Stomach smooth muscle (tissue), 2 donors: ENCODE results near the gene CGNL1.

Experiments
- H3K27ac ChIP-seq: one replicate; pipeline ENCODE4 v1.7.0; 2013; ENCODE audit warnings: mild to moderate bottlenecking, low read length, inconsistent platforms
- H3K27me3 ChIP-seq, 2 donors: one replicate each; pipeline ENCODE4 v1.7.0; 2013; ENCODE audit warnings: low read length in 2 of 2; ENCODE audit not compliant: insufficient read depth in 2 of 2, control insufficient read depth in 1 of 2
- H3K36me3 ChIP-seq, 2 donors: one replicate each; pipeline ENCODE4 v1.7.0; 2013; ENCODE audit warnings: low read length in 2 of 2; ENCODE audit not compliant: control insufficient read depth in 2 of 2, insufficient read depth in 2 of 2
- H3K4me1 ChIP-seq: one replicate; pipeline ENCODE4 v1.7.0; 2013; ENCODE audit warnings: low read length; ENCODE audit not compliant: control insufficient read depth, insufficient read depth
- H3K4me3 ChIP-seq, 2 donors: one replicate each; pipeline ENCODE4 v1.7.0; 2013; ENCODE audit warnings: low read length in 2 of 2
- H3K9ac ChIP-seq, 2 donors: one replicate each; pipeline ENCODE4 v1.7.0; 2013; ENCODE audit warnings: low read length in 2 of 2, mild to moderate bottlenecking in 1 of 2
- H3K9me3 ChIP-seq, 2 donors: one replicate each; pipeline ENCODE4 v1.7.0; 2013; ENCODE audit warnings: low read length in 2 of 2; ENCODE audit not compliant: control insufficient read depth in 2 of 2
- donor health status: healthy.
- donor health status: Pancreatic carcinoma.

CGNL1 gene

DNA sequence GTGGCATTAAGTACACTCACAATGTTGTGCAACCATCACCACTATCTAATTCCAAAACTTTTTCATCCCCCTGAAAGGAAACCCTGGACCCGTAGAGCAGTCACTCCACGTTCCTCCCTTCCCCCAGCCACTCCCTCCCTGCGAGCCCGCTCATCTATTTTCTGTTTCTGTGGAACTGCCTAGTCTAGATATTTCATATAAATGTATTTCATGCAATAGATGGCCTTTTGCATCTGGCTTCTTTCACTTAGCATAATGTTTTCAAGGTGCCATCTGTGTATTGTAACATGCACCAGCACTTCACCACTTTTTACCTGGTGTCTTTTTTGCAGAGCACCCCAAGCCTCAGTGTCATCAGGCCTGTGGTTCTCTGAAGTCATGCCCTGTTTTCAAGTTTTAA lies 10.7 kb downstream of the CGNL1 start:
- Histone ChIP-seq H3K9ac (no peak overlapping the region), H3K36me3 (no peaks in the 10 kb centered on the region), H3K9me3 (no peaks in the 10 kb centered on the region), H3K27ac (peak overlapping the region; percentile 62), H3K27me3 (no peaks in the 10 kb centered on the region), H3K4me1 (peaks cover 73% of the 10 kb centered on the region), H3K4me3 (no peak overlapping the region)

DNA sequence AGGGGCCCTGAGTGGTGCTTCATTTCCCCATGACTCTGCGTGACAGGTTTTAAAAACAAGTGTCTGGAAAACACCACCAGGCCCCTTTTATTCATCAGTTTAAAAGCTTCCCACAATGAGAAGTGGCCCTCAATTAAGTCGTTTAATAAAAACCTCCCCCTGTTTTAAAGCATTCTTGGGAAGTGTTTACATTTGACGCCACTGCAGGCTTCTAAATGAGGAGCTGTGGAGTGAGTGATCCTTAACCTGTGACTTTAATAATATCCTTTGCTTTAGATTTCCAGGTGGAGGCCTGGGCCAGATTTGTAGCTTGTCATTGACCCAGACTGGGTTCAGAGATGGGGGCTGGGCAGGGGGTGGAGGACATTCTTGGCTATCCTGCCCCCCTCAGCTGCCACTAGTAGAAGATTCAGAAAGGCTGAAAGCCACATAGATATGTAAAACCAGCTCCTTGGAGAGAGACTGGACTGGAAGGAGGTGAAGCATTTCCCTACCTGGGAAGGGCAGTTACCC lies 11.3 kb downstream of the CGNL1 start:
- peaks cover 0 to 4% of the 10 kb centered on the region in 2 donors for H3K27me3 ChIP-seq
- H3K4me1 ChIP-seq, result peaks cover 69% of the 10 kb centered on the region
- no peaks in the 10 kb centered on the region for H3K9me3 ChIP-seq
- peak overlapping the region in 1 of 2 donors; percentile 58 for H3K9ac ChIP-seq
- H3K27ac ChIP-seq, result peak overlapping the region; percentile 62
- no peak overlapping the region for H3K4me3 ChIP-seq
- H3K36me3 ChIP-seq, result no peaks in the 10 kb centered on the region

DNA sequence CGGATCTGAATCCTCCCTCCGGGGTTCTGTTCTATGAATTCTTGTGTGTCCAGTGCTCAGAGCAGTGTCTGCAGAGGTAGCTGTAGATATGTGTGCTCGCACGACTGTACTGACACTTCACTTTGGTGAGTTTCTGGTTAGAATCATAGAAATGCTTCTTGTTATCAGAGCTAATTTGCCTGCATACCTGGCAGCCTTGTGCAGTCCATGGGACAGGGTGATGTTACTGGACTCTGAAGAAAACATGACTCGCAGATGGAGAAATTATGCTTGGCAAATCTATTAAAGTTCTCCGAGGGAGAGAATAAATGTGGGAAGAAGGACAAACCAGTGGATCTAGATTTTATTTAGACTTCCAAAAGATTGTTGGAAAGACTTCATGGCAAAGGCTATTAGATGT lies 12.2 kb downstream of the CGNL1 start:
- H3K4me1 ChIP-seq, result peaks cover 61% of the 10 kb centered on the region
- peak overlapping the region; percentile 62 for H3K27ac ChIP-seq
- H3K9ac ChIP-seq, result no peak overlapping the region
- no peaks in the 10 kb centered on the region for H3K9me3 ChIP-seq
- peaks cover 0 to 7% of the 10 kb centered on the region in 2 donors for H3K27me3 ChIP-seq
- H3K36me3 ChIP-seq, result no peaks in the 10 kb centered on the region
- H3K4me3 ChIP-seq, result no peak overlapping the region

DNA sequence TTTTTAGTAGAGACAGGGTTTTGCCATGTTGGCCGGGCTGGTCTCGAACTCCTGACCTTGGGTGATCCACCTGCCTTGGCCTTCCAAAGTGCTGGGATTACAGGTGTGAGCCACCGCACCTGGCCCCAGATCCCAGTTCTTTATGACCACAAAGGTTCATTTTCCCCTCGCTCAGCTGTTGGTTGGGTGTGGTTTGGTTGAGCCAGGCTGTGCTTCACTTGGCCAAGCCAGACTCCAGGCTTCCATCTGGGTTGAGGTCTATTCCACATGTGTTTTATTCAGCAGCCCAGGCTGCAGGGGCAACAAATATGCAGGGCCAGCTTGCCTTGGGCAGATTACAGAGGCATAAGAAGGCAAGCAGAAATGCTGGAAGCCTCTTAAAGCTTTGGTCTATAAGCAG lies 13.7 kb downstream of the CGNL1 start:
- Histone ChIP-seq H3K9me3 (no peaks in the 10 kb centered on the region), H3K27ac (no peak overlapping the region), H3K4me3 (no peak overlapping the region), H3K9ac (no peak overlapping the region), H3K27me3 (peaks cover 0 to 7% of the 10 kb centered on the region in 2 donors), H3K4me1 (peaks cover 48% of the 10 kb centered on the region), H3K36me3 (no peaks in the 10 kb centered on the region)

DNA sequence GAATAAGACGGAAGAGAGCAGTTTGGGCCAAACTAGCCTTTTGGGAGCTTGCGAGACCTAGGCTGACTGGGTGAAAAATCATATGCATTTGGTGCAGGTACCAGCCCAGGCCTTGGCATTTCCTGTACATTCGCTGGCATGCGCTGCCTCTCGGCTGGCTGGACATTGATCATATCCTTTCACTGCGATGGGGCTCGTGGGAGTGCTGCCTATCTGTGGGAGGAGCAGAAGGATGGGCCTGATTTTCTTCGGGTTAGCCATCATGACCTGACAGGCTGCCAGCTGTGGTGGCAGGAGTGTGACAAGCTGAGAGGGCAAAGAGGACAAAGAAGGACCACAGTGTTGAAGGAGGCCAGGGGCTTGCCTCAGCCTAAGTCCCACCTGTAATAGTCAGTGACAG lies 14.3 kb downstream of the CGNL1 start:
- Histone ChIP-seq H3K9me3 (no peaks in the 10 kb centered on the region), H3K36me3 (no peaks in the 10 kb centered on the region), H3K27me3 (peaks cover 0 to 7% of the 10 kb centered on the region in 2 donors), H3K27ac (no peak overlapping the region), H3K4me3 (no peak overlapping the region), H3K9ac (no peak overlapping the region), H3K4me1 (peaks cover 42% of the 10 kb centered on the region)

DNA sequence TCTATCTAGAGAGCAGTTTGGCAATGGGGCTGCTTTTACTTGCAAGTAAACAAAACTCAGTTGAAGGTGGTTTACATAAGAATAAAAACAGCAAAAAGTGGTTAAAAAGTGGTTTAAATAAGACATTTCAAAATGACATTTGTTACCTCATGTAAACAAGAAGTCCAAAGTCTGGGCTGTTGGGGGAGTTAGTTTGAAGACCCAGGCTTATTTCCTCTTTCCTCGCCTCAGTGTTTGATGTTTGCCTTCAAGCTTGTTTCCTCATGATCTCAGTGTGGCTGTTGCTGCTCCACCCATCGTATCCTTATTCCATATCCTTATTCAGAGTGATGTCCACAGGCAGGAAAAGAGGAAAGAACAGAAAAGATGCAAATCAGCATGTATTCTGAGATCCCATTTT lies 15.2 kb downstream of the CGNL1 start:
- H3K36me3 ChIP-seq, result no peaks in the 10 kb centered on the region
- no peaks in the 10 kb centered on the region for H3K9me3 ChIP-seq
- no peak overlapping the region for H3K27ac ChIP-seq
- no peak overlapping the region for H3K4me3 ChIP-seq
- peaks cover 34% of the 10 kb centered on the region for H3K4me1 ChIP-seq
- no peak overlapping the region for H3K9ac ChIP-seq
- H3K27me3 ChIP-seq, result peaks cover 0 to 7% of the 10 kb centered on the region in 2 donors

DNA sequence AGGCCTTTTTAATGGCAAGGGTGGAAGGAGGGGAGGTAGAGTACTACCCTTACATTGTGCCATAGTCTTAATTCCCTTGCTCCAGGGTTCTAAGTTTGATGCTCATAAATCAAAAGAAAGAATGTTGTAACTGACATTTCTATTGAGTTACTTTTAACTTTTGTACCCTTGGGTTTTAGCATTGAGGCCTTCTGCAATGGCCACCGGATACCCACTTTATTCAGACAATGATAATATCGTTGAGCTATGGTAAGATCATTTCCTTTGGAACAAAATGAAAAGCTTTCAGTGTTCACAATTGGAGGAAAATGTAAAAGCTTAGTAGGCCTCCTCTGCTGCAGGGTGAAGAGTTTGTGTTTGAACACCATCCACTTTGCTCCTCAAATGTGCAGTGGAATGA lies 16.8 kb downstream of the CGNL1 start:
- peaks cover 0 to 11% of the 10 kb centered on the region in 2 donors for H3K27me3 ChIP-seq
- H3K4me1 ChIP-seq, result peaks cover 20% of the 10 kb centered on the region
- peaks cover 0 to 3% of the 10 kb centered on the region in 2 donors for H3K36me3 ChIP-seq
- no peak overlapping the region for H3K9ac ChIP-seq
- no peak overlapping the region for H3K4me3 ChIP-seq
- no peak overlapping the region for H3K27ac ChIP-seq
- H3K9me3 ChIP-seq, result no peaks in the 10 kb centered on the region

DNA sequence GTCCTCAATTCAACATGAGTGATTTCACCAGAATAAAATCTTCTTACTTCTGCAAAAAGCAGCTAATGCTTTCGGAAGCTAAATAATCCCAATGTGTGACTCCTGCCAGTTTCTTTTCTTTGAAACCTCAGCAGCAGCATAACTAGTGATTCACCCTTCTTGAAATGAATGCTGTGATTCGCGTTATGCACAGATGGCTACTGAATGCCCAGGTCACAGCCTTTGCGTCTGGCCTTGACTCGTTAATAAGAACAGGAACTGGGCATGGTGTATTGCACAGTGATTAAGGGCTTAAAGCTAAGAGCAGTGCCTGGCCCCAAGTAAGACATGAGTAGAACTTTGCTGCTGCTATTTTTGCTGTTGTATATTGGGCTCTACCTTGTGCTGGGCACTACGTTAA lies 19.0 kb downstream of the CGNL1 start:
- peaks cover 0 to 3% of the 10 kb centered on the region in 2 donors for H3K36me3 ChIP-seq
- no peaks in the 10 kb centered on the region for H3K9me3 ChIP-seq
- H3K4me3 ChIP-seq, result no peak overlapping the region
- H3K4me1 ChIP-seq, result peaks cover 4% of the 10 kb centered on the region
- H3K27ac ChIP-seq, result no peak overlapping the region
- no peak overlapping the region for H3K9ac ChIP-seq
- peaks cover 0 to 16% of the 10 kb centered on the region in 2 donors for H3K27me3 ChIP-seq

DNA sequence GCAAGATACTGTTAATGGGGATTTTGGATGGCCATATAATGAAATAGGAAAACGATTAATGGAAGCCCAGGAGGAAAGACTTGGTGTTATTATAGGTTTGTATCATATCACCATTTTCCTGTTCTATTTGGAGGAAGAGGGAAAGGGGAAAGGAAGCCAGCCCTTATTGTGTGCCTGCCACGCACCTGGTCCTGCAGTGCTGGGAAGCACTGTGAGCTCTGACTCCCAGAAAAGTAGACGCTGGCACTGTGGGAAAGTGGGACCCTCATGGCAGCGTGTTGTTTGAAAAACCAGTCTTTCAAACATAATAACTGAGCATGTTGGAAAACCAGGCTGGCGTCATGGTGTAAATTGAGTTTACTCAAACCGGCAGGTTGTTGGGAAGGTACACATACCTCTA lies 22.0 kb downstream of the CGNL1 start:
- Histone ChIP-seq H3K4me1 (peaks cover 3% of the 10 kb centered on the region), H3K9me3 (no peaks in the 10 kb centered on the region), H3K9ac (no peak overlapping the region), H3K27ac (no peak overlapping the region), H3K27me3 (peaks cover 0 to 11% of the 10 kb centered on the region in 2 donors), H3K36me3 (peaks cover 0 to 3% of the 10 kb centered on the region in 2 donors), H3K4me3 (no peak overlapping the region)

DNA sequence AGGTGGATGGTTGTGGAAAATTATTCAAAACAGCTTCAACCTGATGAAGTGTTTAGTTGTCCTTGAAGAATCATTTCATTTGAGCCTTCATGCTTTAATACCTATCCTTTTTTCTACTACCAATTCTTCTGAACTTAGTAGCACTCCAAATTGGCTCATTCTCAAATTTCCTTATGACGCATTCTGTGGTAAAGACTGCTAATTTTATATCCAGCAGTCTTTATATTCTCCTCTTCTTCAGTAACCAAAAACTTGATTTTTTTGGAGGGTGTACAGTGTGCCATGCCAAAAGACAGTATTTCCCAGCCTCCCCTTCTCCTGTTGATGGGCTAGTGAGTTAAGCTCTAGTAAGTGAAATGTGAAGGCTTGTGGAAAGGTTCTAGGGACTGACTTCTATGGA lies 25.2 kb downstream of the CGNL1 start:
- Histone ChIP-seq H3K9ac (no peak overlapping the region), H3K4me3 (no peak overlapping the region)

DNA sequence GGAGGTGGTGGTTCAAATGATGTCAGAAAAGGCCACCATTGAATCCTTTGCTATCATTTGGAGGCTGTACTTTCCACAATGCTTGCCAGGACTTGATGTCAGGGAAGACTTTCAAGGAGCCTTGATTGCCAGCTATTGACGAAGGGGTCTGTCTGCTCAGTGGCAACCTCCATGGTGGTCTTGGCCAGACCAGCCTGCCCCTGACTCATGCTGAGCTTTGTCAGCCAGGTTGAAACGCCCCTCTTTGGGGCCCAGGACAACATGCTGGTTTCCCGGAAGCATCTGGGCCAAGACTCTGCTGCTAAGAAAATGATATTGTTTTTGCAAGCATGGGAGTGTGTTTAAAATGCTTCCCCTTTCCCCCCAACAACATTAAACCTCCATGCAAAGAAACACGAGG lies 26.7 kb downstream of the CGNL1 start:
- Histone ChIP-seq H3K27me3 (peaks cover 0 to 6% of the 10 kb centered on the region in 2 donors), H3K27ac (no peak overlapping the region), H3K9me3 (no peaks in the 10 kb centered on the region), H3K36me3 (no peaks in the 10 kb centered on the region), H3K9ac (no peak overlapping the region), H3K4me3 (no peak overlapping the region), H3K4me1 (peaks cover 14% of the 10 kb centered on the region)

More for the DNA sequence above, 25.2 kb downstream of the CGNL1 start:
- H3K9me3 ChIP-seq, result no peaks in the 10 kb centered on the region
- H3K27me3 ChIP-seq, result peaks cover 0 to 11% of the 10 kb centered on the region in 2 donors
- peaks cover 9% of the 10 kb centered on the region for H3K4me1 ChIP-seq
- H3K36me3 ChIP-seq, result peaks cover 0 to 3% of the 10 kb centered on the region in 2 donors
- H3K27ac ChIP-seq, result no peak overlapping the region
